Measurements from ENCODE around the gene BMERB1. TPM values are rescaled to one million over a fixed set of nuclear protein-coding genes. Genes with fewer than 3 reads are reported as not detected.

The BMERB1 gene
- total and polyA plus RNA-seq, 5 donors from 2014 or later = 2.2 to 4.2 (median 3.3) TPM

- H3K27ac ChIP-seq (ENCODE audit: insufficient read depth, low read length, poor library complexity, severe bottlenecking) = no peak overlapping the region
- ATAC-seq (ENCODE audit: low read depth in 2 of 2) (no peak), DNase-seq (no peak)
- Mint-ChIP-seq H3K4me1 (peaks cover 8 to 26% (median 9%) of the 10 kb centered on the region in 4 donors), H3K27ac (peak overlapping the region in 2 of 3 donors; percentile 2 to 78), H3K36me3 (peaks cover 3% of the 10 kb centered on the region), H3K27me3 (no peaks in the 10 kb centered on the region), H3K9me3 (no peaks in the 10 kb centered on the region), H3K4me3 (no peak overlapping the region)
- no peaks in the 10 kb centered on the region for H3K9me3 ChIP-seq (ENCODE audit: control insufficient read depth in 2 of 2, low read length in 2 of 2)
- no peaks in the 10 kb centered on the region for H3K27me3 ChIP-seq (ENCODE audit: control insufficient read depth, insufficient read depth, low read length)
- H3K4me3 ChIP-seq (ENCODE audit: low read depth, low read length) = no peak overlapping the region
- H3K36me3 ChIP-seq (ENCODE audit: control insufficient read depth, insufficient read depth, low read length) = no peaks in the 10 kb centered on the region
- peaks cover 11% of the 10 kb centered on the region for H3K4me1 ChIP-seq (ENCODE audit: control insufficient read depth, insufficient read depth, low read length, poor library complexity, severe bottlenecking)
Observed at GRCh38 chr16:15523939-15524338, 89.6 kb downstream of the BMERB1 start.

GRCh38 chr16:15524966-15525365 is 90.6 kb downstream of the BMERB1 start:
- peaks cover 3% of the 10 kb centered on the region for H3K36me3 Mint-ChIP-seq
- H3K27ac Mint-ChIP-seq = no peak overlapping the region

GRCh38 chr16:15526097-15526496 is 91.7 kb downstream of the BMERB1 start:
- Mint-ChIP-seq H3K27me3 (no peaks in the 10 kb centered on the region), H3K9me3 (no peaks in the 10 kb centered on the region), H3K27ac (no peak overlapping the region), H3K4me1 (peaks cover 6 to 26% (median 9%) of the 10 kb centered on the region in 4 donors), H3K4me3 (no peak overlapping the region), H3K36me3 (peaks cover 3% of the 10 kb centered on the region)
- Histone ChIP-seq H3K9me3 (ENCODE audit: control insufficient read depth in 2 of 2, low read length in 2 of 2) (no peaks in the 10 kb centered on the region), H3K4me3 (ENCODE audit: low read depth, low read length) (no peak overlapping the region), H3K4me1 (ENCODE audit: control insufficient read depth, insufficient read depth, low read length, poor library complexity, severe bottlenecking) (peaks cover 11% of the 10 kb centered on the region), H3K27ac (ENCODE audit: insufficient read depth, low read length, poor library complexity, severe bottlenecking) (no peak overlapping the region), H3K27me3 (ENCODE audit: control insufficient read depth, insufficient read depth, low read length) (no peaks in the 10 kb centered on the region), H3K36me3 (ENCODE audit: control insufficient read depth, insufficient read depth, low read length) (no peaks in the 10 kb centered on the region)
- no peak for DNase-seq
- no peak for ATAC-seq (ENCODE audit: low read depth in 2 of 2)

More at GRCh38 chr16:15524966-15525365, 90.6 kb downstream of the BMERB1 start:
- H3K4me3 Mint-ChIP-seq = no peak overlapping the region
- no peaks in the 10 kb centered on the region for H3K27me3 ChIP-seq (ENCODE audit: control insufficient read depth, insufficient read depth, low read length)
- H3K4me1 ChIP-seq (ENCODE audit: control insufficient read depth, insufficient read depth, low read length, poor library complexity, severe bottlenecking) = peaks cover 11% of the 10 kb centered on the region
- H3K27me3 Mint-ChIP-seq = no peaks in the 10 kb centered on the region
- no peak overlapping the region for H3K27ac ChIP-seq (ENCODE audit: insufficient read depth, low read length, poor library complexity, severe bottlenecking)
- peaks cover 8 to 26% (median 9%) of the 10 kb centered on the region in 4 donors for H3K4me1 Mint-ChIP-seq
- H3K9me3 ChIP-seq (ENCODE audit: control insufficient read depth in 2 of 2, low read length in 2 of 2) = no peaks in the 10 kb centered on the region
- no peaks in the 10 kb centered on the region for H3K9me3 Mint-ChIP-seq
- H3K36me3 ChIP-seq (ENCODE audit: control insufficient read depth, insufficient read depth, low read length) = no peaks in the 10 kb centered on the region
- ATAC-seq (ENCODE audit: low read depth in 2 of 2) (no peak), DNase-seq (no peak)
- H3K4me3 ChIP-seq (ENCODE audit: low read depth, low read length) = no peak overlapping the region

- Histone ChIP-seq H3K4me1 (ENCODE audit: control insufficient read depth, insufficient read depth, low read length, poor library complexity, severe bottlenecking) (peaks cover 11% of the 10 kb centered on the region), H3K9me3 (ENCODE audit: control insufficient read depth in 2 of 2, low read length in 2 of 2) (no peaks in the 10 kb centered on the region), H3K36me3 (ENCODE audit: control insufficient read depth, insufficient read depth, low read length) (no peaks in the 10 kb centered on the region), H3K27me3 (ENCODE audit: control insufficient read depth, insufficient read depth, low read length) (no peaks in the 10 kb centered on the region), H3K27ac (ENCODE audit: insufficient read depth, low read length, poor library complexity, severe bottlenecking) (no peak overlapping the region), H3K4me3 (ENCODE audit: low read depth, low read length) (no peak overlapping the region)
- DNase-seq = no peak
- H3K36me3 Mint-ChIP-seq = peaks cover 3% of the 10 kb centered on the region
- ATAC-seq (ENCODE audit: low read depth in 2 of 2) = no peak
- no peak overlapping the region for H3K4me3 Mint-ChIP-seq
- no peaks in the 10 kb centered on the region for H3K27me3 Mint-ChIP-seq
- H3K4me1 Mint-ChIP-seq = peaks cover 6 to 24% (median 9%) of the 10 kb centered on the region in 4 donors
- no peaks in the 10 kb centered on the region for H3K9me3 Mint-ChIP-seq
- H3K27ac Mint-ChIP-seq = no peak overlapping the region
Observed at GRCh38 chr16:15526731-15527130, 92.3 kb downstream of the BMERB1 start.

- H3K4me1 ChIP-seq (ENCODE audit: control insufficient read depth, insufficient read depth, low read length, poor library complexity, severe bottlenecking) = no peaks in the 10 kb centered on the region
- H3K9me3 ChIP-seq (ENCODE audit: control insufficient read depth in 2 of 2, low read length in 2 of 2) = no peaks in the 10 kb centered on the region
- no peaks in the 10 kb centered on the region for H3K9me3 Mint-ChIP-seq
- no peaks in the 10 kb centered on the region for H3K36me3 ChIP-seq (ENCODE audit: control insufficient read depth, insufficient read depth, low read length)
- H3K27me3 ChIP-seq (ENCODE audit: control insufficient read depth, insufficient read depth, low read length) = no peaks in the 10 kb centered on the region
- ATAC-seq (ENCODE audit: low read depth in 2 of 2) (no peak), DNase-seq (no peak)
- no peak overlapping the region for H3K4me3 ChIP-seq (ENCODE audit: low read depth, low read length)
- no peak overlapping the region for H3K4me3 Mint-ChIP-seq
- H3K27ac Mint-ChIP-seq = peak overlapping the region in 1 of 3 donors; percentile 43
- H3K4me1 Mint-ChIP-seq = no peaks in the 10 kb centered on the region
- H3K27me3 Mint-ChIP-seq = no peaks in the 10 kb centered on the region
- H3K27ac ChIP-seq (ENCODE audit: insufficient read depth, low read length, poor library complexity, severe bottlenecking) = no peak overlapping the region
- peaks cover 3% of the 10 kb centered on the region for H3K36me3 Mint-ChIP-seq
Observed at GRCh38 chr16:15529673-15530072, 95.3 kb downstream of the BMERB1 start.

GRCh38 chr16:15530085-15530484 is 95.7 kb downstream of the BMERB1 start:
- H3K4me1 Mint-ChIP-seq = no peaks in the 10 kb centered on the region
- DNase-seq = no peak
- ATAC-seq (ENCODE audit: low read depth in 2 of 2) = no peak
- H3K27me3 Mint-ChIP-seq = no peaks in the 10 kb centered on the region
- no peaks in the 10 kb centered on the region for H3K9me3 Mint-ChIP-seq
- Histone ChIP-seq H3K27ac (ENCODE audit: insufficient read depth, low read length, poor library complexity, severe bottlenecking) (no peak overlapping the region), H3K9me3 (ENCODE audit: control insufficient read depth in 2 of 2, low read length in 2 of 2) (no peaks in the 10 kb centered on the region), H3K27me3 (ENCODE audit: control insufficient read depth, insufficient read depth, low read length) (no peaks in the 10 kb centered on the region), H3K4me1 (ENCODE audit: control insufficient read depth, insufficient read depth, low read length, poor library complexity, severe bottlenecking) (no peaks in the 10 kb centered on the region), H3K4me3 (ENCODE audit: low read depth, low read length) (no peak overlapping the region), H3K36me3 (ENCODE audit: control insufficient read depth, insufficient read depth, low read length) (no peaks in the 10 kb centered on the region)
- no peak overlapping the region for H3K4me3 Mint-ChIP-seq
- H3K36me3 Mint-ChIP-seq = peaks cover 3% of the 10 kb centered on the region
- peak overlapping the region in 1 of 3 donors; percentile 43 for H3K27ac Mint-ChIP-seq

GRCh38 chr16:15532825-15533224 is 98.4 kb downstream of the BMERB1 start:
- H3K9me3 Mint-ChIP-seq = peaks cover 0 to 1% (median 0%) of the 10 kb centered on the region in 7 donors
- no peak overlapping the region for H3K4me3 Mint-ChIP-seq
- Histone ChIP-seq H3K4me1 (ENCODE audit: control insufficient read depth, insufficient read depth, low read length, poor library complexity, severe bottlenecking) (no peaks in the 10 kb centered on the region), H3K4me3 (ENCODE audit: low read depth, low read length) (no peak overlapping the region), H3K9me3 (ENCODE audit: control insufficient read depth in 2 of 2, low read length in 2 of 2) (no peaks in the 10 kb centered on the region), H3K27me3 (ENCODE audit: control insufficient read depth, insufficient read depth, low read length) (no peaks in the 10 kb centered on the region), H3K36me3 (ENCODE audit: control insufficient read depth, insufficient read depth, low read length) (no peaks in the 10 kb centered on the region), H3K27ac (ENCODE audit: insufficient read depth, low read length, poor library complexity, severe bottlenecking) (no peak overlapping the region)
- H3K27me3 Mint-ChIP-seq = no peaks in the 10 kb centered on the region
- peaks cover 5% of the 10 kb centered on the region for H3K36me3 Mint-ChIP-seq
- DNase-seq (no peak), ATAC-seq (ENCODE audit: low read depth in 2 of 2) (no peak)
- H3K4me1 Mint-ChIP-seq = no peaks in the 10 kb centered on the region
- H3K27ac Mint-ChIP-seq = no peak overlapping the region

- H3K9me3 Mint-ChIP-seq = peaks cover 0 to 1% (median 0%) of the 10 kb centered on the region in 7 donors
- ATAC-seq (ENCODE audit: low read depth in 2 of 2) (no peak), DNase-seq (no peak)
- H3K4me1 ChIP-seq (ENCODE audit: control insufficient read depth, insufficient read depth, low read length, poor library complexity, severe bottlenecking) = no peaks in the 10 kb centered on the region
- no peaks in the 10 kb centered on the region for H3K27me3 ChIP-seq (ENCODE audit: control insufficient read depth, insufficient read depth, low read length)
- no peaks in the 10 kb centered on the region for H3K27me3 Mint-ChIP-seq
- no peak overlapping the region for H3K4me3 ChIP-seq (ENCODE audit: low read depth, low read length)
- H3K4me3 Mint-ChIP-seq = no peak overlapping the region
- peaks cover 3% of the 10 kb centered on the region for H3K36me3 Mint-ChIP-seq
- no peaks in the 10 kb centered on the region for H3K9me3 ChIP-seq (ENCODE audit: control insufficient read depth in 2 of 2, low read length in 2 of 2)
- no peaks in the 10 kb centered on the region for H3K4me1 Mint-ChIP-seq
- no peaks in the 10 kb centered on the region for H3K36me3 ChIP-seq (ENCODE audit: control insufficient read depth, insufficient read depth, low read length)
- peak overlapping the region in 1 of 3 donors; percentile 28 for H3K27ac Mint-ChIP-seq
- H3K27ac ChIP-seq (ENCODE audit: insufficient read depth, low read length, poor library complexity, severe bottlenecking) = no peak overlapping the region
Observed at GRCh38 chr16:15533386-15533785, 99.0 kb downstream of the BMERB1 start.

Measured in CD4-positive, CD25-positive, alpha-beta regulatory T cell (primary cell).